GM19397 (cell line): ENCODE results near the gene CRTC1.
"Not testable (repeated sequence)": the region's sequence is repeated elsewhere in the genome, so short reads cannot be mapped to it uniquely, and the experiment has no call there.

Source experiments
- ATAC-seq: cut with Tn5 transposase; IDR thresholded peaks from one replicate; pipeline ENCODE4 v1.9.1; 2021; ENCODE audit warnings: mild to moderate bottlenecking, moderate library complexity; ENCODE audit not compliant: unreplicated experiment

Gene CRTC1

GRCh38 chr19:18725841-18726770 is 42.6 kb downstream of the CRTC1 start:
- no peak for ATAC-seq

- ATAC-seq: no peak
Measured at GRCh38 chr19:18726846-18727245, 43.4 kb downstream of the CRTC1 start.

- not testable (repeated sequence) for ATAC-seq
Measured at GRCh38 chr19:18727602-18728001, 44.1 kb downstream of the CRTC1 start.

GRCh38 chr19:18729933-18730530 is 46.6 kb downstream of the CRTC1 start:
- ATAC-seq: no peak

- no peak for ATAC-seq
Measured at GRCh38 chr19:18730885-18731513, 47.5 kb downstream of the CRTC1 start.

GRCh38 chr19:18731562-18732008 is 48.1 kb downstream of the CRTC1 start:
- no peak for ATAC-seq

- no peak for ATAC-seq
Measured at GRCh38 chr19:18733196-18733647, 49.7 kb downstream of the CRTC1 start.

- not testable (repeated sequence) for ATAC-seq
Measured at GRCh38 chr19:18733762-18734332, 50.4 kb downstream of the CRTC1 start.

- no peak for ATAC-seq
Measured at GRCh38 chr19:18735324-18735723, 51.8 kb downstream of the CRTC1 start.

- no peak for ATAC-seq
Measured at GRCh38 chr19:18735752-18736151, 52.3 kb downstream of the CRTC1 start.

- ATAC-seq: no peak
Measured at GRCh38 chr19:18736415-18737336, 53.2 kb downstream of the CRTC1 start.

GRCh38 chr19:18737337-18737953 is 54.0 kb downstream of the CRTC1 start:
- ATAC-seq: no peak

GRCh38 chr19:18737954-18738351 is 54.5 kb downstream of the CRTC1 start:
- ATAC-seq: no peak

- no peak for ATAC-seq
Measured at GRCh38 chr19:18738961-18739690, 55.6 kb downstream of the CRTC1 start.

GRCh38 chr19:18741124-18742121 is 57.9 kb downstream of the CRTC1 start:
- ATAC-seq: no peak

GRCh38 chr19:18742324-18742723 is 58.8 kb downstream of the CRTC1 start:
- no peak for ATAC-seq

GRCh38 chr19:18742838-18743783 is 59.6 kb downstream of the CRTC1 start:
- ATAC-seq: no peak
